HG03565 (cell line): ENCODE data around the gene IL1F10.

Source experiments
- ATAC-seq: cut with Tn5 transposase; IDR thresholded peaks from one replicate; pipeline ENCODE4 v1.9.1; 2021; ENCODE audit warnings: mild to moderate bottlenecking, moderate library complexity; ENCODE audit not compliant: unreplicated experiment

Gene IL1F10

GRCh38 chr2:113067681-113068080 is at the start of gene IL1F10:
IL1F10 (plus strand) TSS chr2:113067970; CDS start chr2:113072739, 4,769 bp downstream.
- no peak for ATAC-seq

- no peak for ATAC-seq
Observed at GRCh38 chr2:113018509-113018908, 49.3 kb upstream of the IL1F10 start.

- no peak for ATAC-seq
Observed at GRCh38 chr2:113021312-113021711, 46.5 kb upstream of the IL1F10 start.

GRCh38 chr2:113024764-113025163 is 43.0 kb upstream of the IL1F10 start:
- no peak for ATAC-seq

- no peak for ATAC-seq
Observed at GRCh38 chr2:113025737-113026136, 42.0 kb upstream of the IL1F10 start.

- ATAC-seq: no peak
Observed at GRCh38 chr2:113027691-113028090, 40.1 kb upstream of the IL1F10 start.

- ATAC-seq: no peak
Observed at GRCh38 chr2:113028112-113028511, 39.7 kb upstream of the IL1F10 start.

- ATAC-seq: no peak
Observed at GRCh38 chr2:113032737-113033136, 35.0 kb upstream of the IL1F10 start.

- no peak for ATAC-seq
Observed at GRCh38 chr2:113034016-113034415, 33.8 kb upstream of the IL1F10 start.

- no peak for ATAC-seq
Observed at GRCh38 chr2:113036763-113037162, 31.0 kb upstream of the IL1F10 start.

GRCh38 chr2:113038291-113038690 is 29.5 kb upstream of the IL1F10 start:
- no peak for ATAC-seq

- no peak for ATAC-seq
Observed at GRCh38 chr2:113039158-113039557, 28.6 kb upstream of the IL1F10 start.

GRCh38 chr2:113039719-113040118 is 28.1 kb upstream of the IL1F10 start:
- ATAC-seq: no peak

- ATAC-seq: no peak
Observed at GRCh38 chr2:113041871-113042270, 25.9 kb upstream of the IL1F10 start.

- no peak for ATAC-seq
Observed at GRCh38 chr2:113046465-113046864, 21.3 kb upstream of the IL1F10 start.

- ATAC-seq: no peak
Observed at GRCh38 chr2:113050921-113051895, 16.6 kb upstream of the IL1F10 start.

- ATAC-seq: no peak
Observed at GRCh38 chr2:113052396-113052917, 15.3 kb upstream of the IL1F10 start, which contains the start of gene IL36B. IL36B (minus strand) TSS chr2:113052867.

GRCh38 chr2:113053666-113054065 is 14.1 kb upstream of the IL1F10 start:
- no peak for ATAC-seq

- no peak for ATAC-seq
Observed at GRCh38 chr2:113054066-113054465, 13.7 kb upstream of the IL1F10 start.

- ATAC-seq: no peak
Observed at GRCh38 chr2:113056521-113056920, 11.2 kb upstream of the IL1F10 start.

- no peak for ATAC-seq
Observed at GRCh38 chr2:113057117-113057516, 10.7 kb upstream of the IL1F10 start.

- ATAC-seq: no peak
Observed at GRCh38 chr2:113058411-113058994, 9.3 kb upstream of the IL1F10 start.
